MCF 10A (cell line): ENCODE results near the gene CDHR2. TPM values are rescaled to one million over a fixed set of nuclear protein-coding genes. Genes with fewer than 3 reads are reported as not detected.
A peak's percentile ranks its signal among the peaks of the same experiment; 100 is the strongest.

ENCODE experiments used
- Bru-seq: library from RNA; stranded (reverse); fragments of 400-500 nt; gene quantifications from one replicate; lab custom pipeline; 2021; lab: Mats Ljungman, UMichigan
- BruChase-seq, 2 experiments: library from RNA; stranded (reverse); fragments of 400-500 nt; gene quantifications; one replicate each; lab custom pipeline; 2021; lab: Mats Ljungman, UMichigan
- BruUV-seq: library from RNA; stranded (reverse); fragments of 400-500 nt; replicated peaks from 2 replicates; lab custom pipeline; 2021; lab: Mats Ljungman, UMichigan
- CTCF ChIA-PET: fragments of 300-600 bp; sonication (Branson Sonifier 250); formaldehyde crosslinking; extraction: SDS; loops from one replicate; lab custom pipeline; 2021; ENCODE audit warnings: antibody characterized with exemption, inconsistent platforms; lab: Yijun Ruan, JAX
- POLR2A ChIA-PET: fragments of 300-600, 350-650 bp; sonication (Branson Sonifier 250); formaldehyde crosslinking; extraction: SDS; loops from one replicate; lab custom pipeline; 2020; ENCODE audit warnings: antibody characterized with exemption, inconsistent platforms; lab: Yijun Ruan, JAX
- DNase-seq: peaks from one replicate; pipeline ENCODE4 v3.0.0-alpha.2; 2018; ENCODE audit not compliant: unreplicated experiment
- H3K27ac Mint-ChIP-seq: one replicate; pipeline ENCODE4 v1.8.0; 2022; ENCODE audit warnings: mild to moderate bottlenecking, low read depth, mixed read lengths; ENCODE audit not compliant: unreplicated experiment
- H3K27me3 Mint-ChIP-seq: one replicate; pipeline ENCODE4 v1.8.0; 2022; ENCODE audit warnings: mixed read lengths; ENCODE audit not compliant: insufficient read depth, unreplicated experiment
- H3K36me3 Mint-ChIP-seq: one replicate; pipeline ENCODE4 v1.8.0; 2022; ENCODE audit warnings: mild to moderate bottlenecking, moderate library complexity, mixed read lengths; ENCODE audit not compliant: insufficient read depth, unreplicated experiment
- H3K4me1 Mint-ChIP-seq: one replicate; pipeline ENCODE4 v1.8.0; 2022; ENCODE audit warnings: mixed read lengths; ENCODE audit not compliant: insufficient read depth, unreplicated experiment
- H3K4me3 Mint-ChIP-seq: one replicate; pipeline ENCODE4 v1.8.0; 2022; ENCODE audit warnings: mild to moderate bottlenecking, moderate library complexity, mixed read lengths; ENCODE audit not compliant: unreplicated experiment
- H3K9me3 Mint-ChIP-seq: one replicate; pipeline ENCODE4 v1.8.0; 2022; ENCODE audit warnings: mixed read lengths; ENCODE audit not compliant: unreplicated experiment
- CTCF ChIP-seq: fragments of 200-600 bp; IDR thresholded peaks from one replicate; pipeline ENCODE4 v1.8.0; 2022; ENCODE audit warnings: antibody characterized with exemption, mild to moderate bottlenecking; ENCODE audit not compliant: unreplicated experiment
- intact Hi-C: fragments of 100-400 bp; cut with micrococcal nuclease; formaldehyde crosslinking; loops from 2 replicates; pipeline ENCODE4 v1.14.1; 2022
- long read RNA-seq: library from polyadenylated mRNA; stranded (forward); transcript quantifications from one replicate; pipeline ENCODE4 v2.0.0, GENCODE V29; 2022
- total RNA-seq: library from RNA; stranded (reverse); gene quantifications from 2 replicates; pipeline ENCODE4 v1.2.3, GENCODE V29; 2022

The CDHR2 gene, protein sequence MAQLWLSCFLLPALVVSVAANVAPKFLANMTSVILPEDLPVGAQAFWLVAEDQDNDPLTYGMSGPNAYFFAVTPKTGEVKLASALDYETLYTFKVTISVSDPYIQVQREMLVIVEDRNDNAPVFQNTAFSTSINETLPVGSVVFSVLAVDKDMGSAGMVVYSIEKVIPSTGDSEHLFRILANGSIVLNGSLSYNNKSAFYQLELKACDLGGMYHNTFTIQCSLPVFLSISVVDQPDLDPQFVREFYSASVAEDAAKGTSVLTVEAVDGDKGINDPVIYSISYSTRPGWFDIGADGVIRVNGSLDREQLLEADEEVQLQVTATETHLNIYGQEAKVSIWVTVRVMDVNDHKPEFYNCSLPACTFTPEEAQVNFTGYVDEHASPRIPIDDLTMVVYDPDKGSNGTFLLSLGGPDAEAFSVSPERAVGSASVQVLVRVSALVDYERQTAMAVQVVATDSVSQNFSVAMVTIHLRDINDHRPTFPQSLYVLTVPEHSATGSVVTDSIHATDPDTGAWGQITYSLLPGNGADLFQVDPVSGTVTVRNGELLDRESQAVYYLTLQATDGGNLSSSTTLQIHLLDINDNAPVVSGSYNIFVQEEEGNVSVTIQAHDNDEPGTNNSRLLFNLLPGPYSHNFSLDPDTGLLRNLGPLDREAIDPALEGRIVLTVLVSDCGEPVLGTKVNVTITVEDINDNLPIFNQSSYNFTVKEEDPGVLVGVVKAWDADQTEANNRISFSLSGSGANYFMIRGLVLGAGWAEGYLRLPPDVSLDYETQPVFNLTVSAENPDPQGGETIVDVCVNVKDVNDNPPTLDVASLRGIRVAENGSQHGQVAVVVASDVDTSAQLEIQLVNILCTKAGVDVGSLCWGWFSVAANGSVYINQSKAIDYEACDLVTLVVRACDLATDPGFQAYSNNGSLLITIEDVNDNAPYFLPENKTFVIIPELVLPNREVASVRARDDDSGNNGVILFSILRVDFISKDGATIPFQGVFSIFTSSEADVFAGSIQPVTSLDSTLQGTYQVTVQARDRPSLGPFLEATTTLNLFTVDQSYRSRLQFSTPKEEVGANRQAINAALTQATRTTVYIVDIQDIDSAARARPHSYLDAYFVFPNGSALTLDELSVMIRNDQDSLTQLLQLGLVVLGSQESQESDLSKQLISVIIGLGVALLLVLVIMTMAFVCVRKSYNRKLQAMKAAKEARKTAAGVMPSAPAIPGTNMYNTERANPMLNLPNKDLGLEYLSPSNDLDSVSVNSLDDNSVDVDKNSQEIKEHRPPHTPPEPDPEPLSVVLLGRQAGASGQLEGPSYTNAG (N-terminal part only)
- 0.09 and 0.39 TPM in 2 replicates for total RNA-seq
- percentile 27 among the genes with signal in this experiment for Bru-seq, nascent RNA
- percentile 33 among the genes with signal in this experiment for BruChase-seq, experiment 1, labeled RNA remaining after a 6-hour chase
- BruChase-seq, experiment 2, labeled RNA remaining after a 2-hour chase = percentile 30 among the genes with signal in this experiment
- long read RNA-seq = 0 reads

- CTCF ChIA-PET = interaction anchor here (0.5 to 1.6 kb wide), 5 partner anchors 8 to 1370 kb away, joined by 3 to 6 read pairs (median 3); no protein-coding TSS in a partner anchor
- POLR2A ChIA-PET = interaction anchor here (0.5 to 3.0 kb wide), 6 partner anchors 12 to 705 kb away, joined by 3 to 14 read pairs (median 4); partner anchors contain the start of genes KIAA1191 and RNF44
Measured at GRCh38 chr5:176548967-176549444, at the start of gene CDHR2. CDHR2 (plus strand) TSS chr5:176549342; CDS start chr5:176565353, 16,011 bp downstream.

DNA sequence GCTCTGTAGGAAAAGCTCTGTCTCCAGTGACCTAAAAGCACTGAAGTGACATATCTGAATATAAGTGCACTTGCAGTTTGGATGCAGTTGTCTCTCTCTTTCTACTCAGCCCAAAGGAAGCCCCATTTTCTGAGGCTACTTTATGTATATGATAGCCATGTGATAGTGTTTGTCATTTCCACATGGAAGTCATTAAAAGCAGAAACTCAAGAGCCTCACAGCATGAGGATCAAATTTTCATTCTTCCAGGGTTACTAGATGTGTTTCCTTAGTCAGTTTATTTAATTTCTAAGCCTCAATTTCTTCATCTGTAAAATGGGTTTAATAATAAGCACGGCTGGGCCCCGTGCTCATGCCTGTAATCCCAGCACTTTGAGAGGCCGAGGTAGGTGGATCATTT, 48.6 kb upstream of the CDHR2 start:
- DNase-seq = no peak
- intact Hi-C loops = no loop called here
- H3K9me3 Mint-ChIP-seq = no peaks in the 10 kb centered on the region
- no peak overlapping the region for H3K27ac Mint-ChIP-seq
- peaks cover 99% of the 10 kb centered on the region for H3K36me3 Mint-ChIP-seq
- ChIA-PET POLR2A (interaction anchor here (0.6 to 11.4 kb wide), 6 partner anchors 8 to 88 kb away, joined by 3 to 154 read pairs (median 6); partner anchors contain the start of genes FAF2 and RNF44), CTCF (interaction anchor here (1.5 to 2.5 kb wide), 2 partner anchors 35 to 52 kb away, joined by 5 to 12 read pairs; partner anchors contain the start of gene FAF2)
- no peak for TF ChIP-seq CTCF
- BruUV-seq = no TSS peak
- no peak overlapping the region for H3K4me3 Mint-ChIP-seq
- H3K27me3 Mint-ChIP-seq = no peaks in the 10 kb centered on the region
- peaks cover 6% of the 10 kb centered on the region for H3K4me1 Mint-ChIP-seq

More at GRCh38 chr5:176548967-176549444, at the start of gene CDHR2:
- Mint-ChIP-seq H3K36me3 (no peaks in the 10 kb centered on the region), H3K4me3 (no peak within 1 kb of the TSS), H3K27ac (peak within 1 kb of the TSS; percentile 31), H3K9me3 (no peaks in the 10 kb centered on the region), H3K4me1 (peaks cover 23% of the 10 kb centered on the region), H3K27me3 (no peaks in the 10 kb centered on the region)
- no TSS peak for BruUV-seq
- no peak for TF ChIP-seq CTCF
- intact Hi-C loops = no loop called here
- DNase-seq = no peak

DNA sequence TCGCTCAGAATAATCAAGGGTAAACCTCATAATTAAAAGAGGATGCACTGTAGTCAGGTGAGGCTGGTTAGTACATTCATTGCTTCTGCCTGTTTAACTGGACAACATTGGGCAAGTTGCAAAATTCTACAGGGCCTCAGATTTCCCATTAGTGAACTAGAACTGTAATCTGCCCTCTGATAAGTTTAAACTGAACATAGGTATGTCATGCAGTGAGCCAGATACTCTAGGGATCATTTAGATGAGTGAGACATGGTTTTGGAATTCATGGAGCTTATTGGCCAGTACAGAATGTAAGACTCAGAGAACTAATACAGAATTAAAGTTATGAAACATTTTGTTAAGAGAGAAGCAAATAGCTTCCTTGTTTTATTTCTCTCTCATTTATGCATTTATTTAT, 47.8 kb upstream of the CDHR2 start:
- BruUV-seq = no TSS peak
- Mint-ChIP-seq H3K4me1 (peaks cover 6% of the 10 kb centered on the region), H3K27me3 (no peaks in the 10 kb centered on the region), H3K27ac (no peak overlapping the region), H3K36me3 (peaks cover 99% of the 10 kb centered on the region), H3K4me3 (no peak overlapping the region), H3K9me3 (no peaks in the 10 kb centered on the region)
- intact Hi-C loops = no loop called here
- no peak for DNase-seq
- TF ChIP-seq CTCF = no peak
- ChIA-PET POLR2A (interaction anchor here (0.6 to 11.4 kb wide), 9 partner anchors 9 to 86 kb away, joined by 3 to 154 read pairs (median 6); partner anchors contain the start of genes FAF2 and RNF44), CTCF (interaction anchor here (0.6 to 2.5 kb wide), 5 partner anchors 17 to 150 kb away, joined by 3 to 12 read pairs (median 5); partner anchors contain the start of gene FAF2)
